ENCODE measurements around the gene ZSCAN20. TPM values are rescaled to one million over a fixed set of nuclear protein-coding genes. Genes with fewer than 3 reads are reported as not detected.
A peak's percentile ranks its signal among the peaks of the same experiment; 100 is the strongest.

Gene ZSCAN20
- total RNA-seq, 1 experiment from 2014 or later = 3.9 TPM

- DNase-seq = no peak
- H3K36me3 Mint-ChIP-seq (ENCODE audit: insufficient read depth in 1 of 3, low read depth in 3 of 3) = no peaks in the 10 kb centered on the region
- Histone ChIP-seq H3K79me2 (ENCODE audit: insufficient read depth, low read length) (no peaks in the 10 kb centered on the region), H3K18ac (ENCODE audit: insufficient read length, low read depth, low read length) (no peak overlapping the region), H4K20me1 (ENCODE audit: control insufficient read depth, insufficient read depth, insufficient read length) (no peaks in the 10 kb centered on the region), H3K27ac (ENCODE audit: insufficient read length, low read depth, low read length) (no peak overlapping the region), H3K9ac (ENCODE audit: extremely low read depth, insufficient read length, low read length) (no peak overlapping the region), H3K27me3 (ENCODE audit: insufficient read depth, low read length) (no peaks in the 10 kb centered on the region), H3K9me3 (ENCODE audit: control insufficient read depth, low read depth, low read length) (no peaks in the 10 kb centered on the region), H3K4me2 (ENCODE audit: insufficient read depth, insufficient read length, low read length) (no peak overlapping the region), H3K56ac (ENCODE audit: insufficient read length, low read depth, low read length) (no peak overlapping the region), H2BK5ac (ENCODE audit: insufficient read length, low read length) (no peak overlapping the region), H2BK15ac (ENCODE audit: low read depth, low read length) (0 out of 2 replicates have a peak overlapping the region, but pooled peaks have one; percentile 31), H3K4ac (ENCODE audit: low read depth, low read length) (no peak overlapping the region), H3K23ac (ENCODE audit: insufficient read length, low read depth, low read length) (no peak overlapping the region), H2BK120ac (ENCODE audit: low read depth, low read length, poor library complexity, severe bottlenecking) (no peak overlapping the region), H2BK12ac (ENCODE audit: insufficient read length, low read depth, low read length) (no peak overlapping the region), H3K14ac (ENCODE audit: insufficient read depth, low read length) (no peak overlapping the region; the same call in 1 of the 2 replicates), H4K91ac (ENCODE audit: insufficient read length, low read depth, low read length) (no peak overlapping the region), H4K5ac (ENCODE audit: insufficient read length, low read depth, low read length) (no peak overlapping the region), H3K79me1 (ENCODE audit: insufficient read depth, low read depth, low read length, poor library complexity, severe bottlenecking) (no peaks in the 10 kb centered on the region), H2AFZ (ENCODE audit: low read length) (no peak overlapping the region), H3T11ph (ENCODE audit: low read length) (no peak overlapping the region), H2BK20ac (ENCODE audit: low read depth, low read length, poor library complexity, severe bottlenecking) (no peak overlapping the region), H4K8ac (replicated peaks; ENCODE audit: insufficient read length, low read depth, low read length) (no peak overlapping the region), H3K23me2 (ENCODE audit: insufficient read length, low read depth, low read length, poor library complexity, severe bottlenecking) (no peaks in the 10 kb centered on the region), H3K4me1 (ENCODE audit: insufficient read depth, low read length) (no peaks in the 10 kb centered on the region; the same call in 1 of the 2 replicates), H2AK5ac (ENCODE audit: insufficient read length, low read length) (no peak overlapping the region)
- TF ChIP-seq, protein P1, sequence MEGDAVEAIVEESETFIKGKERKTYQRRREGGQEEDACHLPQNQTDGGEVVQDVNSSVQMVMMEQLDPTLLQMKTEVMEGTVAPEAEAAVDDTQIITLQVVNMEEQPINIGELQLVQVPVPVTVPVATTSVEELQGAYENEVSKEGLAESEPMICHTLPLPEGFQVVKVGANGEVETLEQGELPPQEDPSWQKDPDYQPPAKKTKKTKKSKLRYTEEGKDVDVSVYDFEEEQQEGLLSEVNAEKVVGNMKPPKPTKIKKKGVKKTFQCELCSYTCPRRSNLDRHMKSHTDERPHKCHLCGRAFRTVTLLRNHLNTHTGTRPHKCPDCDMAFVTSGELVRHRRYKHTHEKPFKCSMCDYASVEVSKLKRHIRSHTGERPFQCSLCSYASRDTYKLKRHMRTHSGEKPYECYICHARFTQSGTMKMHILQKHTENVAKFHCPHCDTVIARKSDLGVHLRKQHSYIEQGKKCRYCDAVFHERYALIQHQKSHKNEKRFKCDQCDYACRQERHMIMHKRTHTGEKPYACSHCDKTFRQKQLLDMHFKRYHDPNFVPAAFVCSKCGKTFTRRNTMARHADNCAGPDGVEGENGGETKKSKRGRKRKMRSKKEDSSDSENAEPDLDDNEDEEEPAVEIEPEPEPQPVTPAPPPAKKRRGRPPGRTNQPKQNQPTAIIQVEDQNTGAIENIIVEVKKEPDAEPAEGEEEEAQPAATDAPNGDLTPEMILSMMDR (conservative IDR thresholded peaks at IDR 0.05) = no peak
- no peak overlapping the region for H3K27ac Mint-ChIP-seq
- H3K27me3 Mint-ChIP-seq (ENCODE audit: low read depth) = peaks cover 5% of the 10 kb centered on the region
- WGBS (ENCODE audit: extremely low coverage, insufficient read length, low lambda C conversion rate) = no CpG with 5 or more reads among the region's 4 CpGs
- no peaks in the 10 kb centered on the region; a peak in 1 of 5 replicates for H3K9me3 Mint-ChIP-seq
- H3K4me1 Mint-ChIP-seq = peaks cover 6 to 8% of the 10 kb centered on the region in 2 experiments
- H3K4me3 Mint-ChIP-seq = no peak overlapping the region
Measured at GRCh38 chr1:33459691-33460090, 12.8 kb upstream of the ZSCAN20 start.
